Measurements from ENCODE around the gene C10orf143. TPM values are rescaled to one million over a fixed set of nuclear protein-coding genes. Genes with fewer than 3 reads are reported as not detected.
A peak's percentile ranks its signal among the peaks of the same experiment; 100 is the strongest.

C10orf143 gene
- total RNA-seq, 4 donors from 2014 or later = 0.38 to 3.9 (median 3.3) TPM

DNA sequence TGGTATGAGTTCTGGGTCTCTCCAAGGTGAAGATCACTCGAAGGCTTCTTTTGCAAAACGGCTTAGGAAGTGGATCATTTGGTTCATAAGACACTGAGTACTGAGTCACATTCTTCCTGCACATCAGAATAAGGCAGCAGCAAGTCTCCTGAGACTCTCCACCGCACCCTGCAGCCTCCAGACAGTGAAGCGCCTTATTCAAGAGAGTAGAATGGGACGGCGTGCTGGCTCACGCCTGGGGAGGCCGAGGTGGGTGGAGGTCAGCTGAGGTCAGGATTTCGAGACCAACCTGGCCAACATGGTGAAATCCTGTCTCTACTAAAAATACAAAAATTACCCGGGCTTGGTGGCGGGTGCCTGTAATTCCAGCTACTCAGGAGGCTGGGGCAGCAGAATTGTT, 70.3 kb downstream of the C10orf143 start:
- no peak overlapping the region for H3K4me3 ChIP-seq (ENCODE audit: low read depth, poor library complexity, severe bottlenecking)
- intact Hi-C loops (cut with DNase I; ENCODE audit: low total_unique reads) = no loop called here
- TF ChIP-seq, protein P1, sequence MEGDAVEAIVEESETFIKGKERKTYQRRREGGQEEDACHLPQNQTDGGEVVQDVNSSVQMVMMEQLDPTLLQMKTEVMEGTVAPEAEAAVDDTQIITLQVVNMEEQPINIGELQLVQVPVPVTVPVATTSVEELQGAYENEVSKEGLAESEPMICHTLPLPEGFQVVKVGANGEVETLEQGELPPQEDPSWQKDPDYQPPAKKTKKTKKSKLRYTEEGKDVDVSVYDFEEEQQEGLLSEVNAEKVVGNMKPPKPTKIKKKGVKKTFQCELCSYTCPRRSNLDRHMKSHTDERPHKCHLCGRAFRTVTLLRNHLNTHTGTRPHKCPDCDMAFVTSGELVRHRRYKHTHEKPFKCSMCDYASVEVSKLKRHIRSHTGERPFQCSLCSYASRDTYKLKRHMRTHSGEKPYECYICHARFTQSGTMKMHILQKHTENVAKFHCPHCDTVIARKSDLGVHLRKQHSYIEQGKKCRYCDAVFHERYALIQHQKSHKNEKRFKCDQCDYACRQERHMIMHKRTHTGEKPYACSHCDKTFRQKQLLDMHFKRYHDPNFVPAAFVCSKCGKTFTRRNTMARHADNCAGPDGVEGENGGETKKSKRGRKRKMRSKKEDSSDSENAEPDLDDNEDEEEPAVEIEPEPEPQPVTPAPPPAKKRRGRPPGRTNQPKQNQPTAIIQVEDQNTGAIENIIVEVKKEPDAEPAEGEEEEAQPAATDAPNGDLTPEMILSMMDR (IDR thresholded peaks at IDR 0.05) = no peak
- no peak for TF ChIP-seq POLR2A (IDR thresholded peaks at IDR 0.05)
- 91 to 92% methylated on average over 11 of the region's 11 CpGs for WGBS, 2 donors
- DNase-seq (ENCODE audit: low spot score in 2 of 2) = peak in 1 of 2 donors; percentile 31

DNA sequence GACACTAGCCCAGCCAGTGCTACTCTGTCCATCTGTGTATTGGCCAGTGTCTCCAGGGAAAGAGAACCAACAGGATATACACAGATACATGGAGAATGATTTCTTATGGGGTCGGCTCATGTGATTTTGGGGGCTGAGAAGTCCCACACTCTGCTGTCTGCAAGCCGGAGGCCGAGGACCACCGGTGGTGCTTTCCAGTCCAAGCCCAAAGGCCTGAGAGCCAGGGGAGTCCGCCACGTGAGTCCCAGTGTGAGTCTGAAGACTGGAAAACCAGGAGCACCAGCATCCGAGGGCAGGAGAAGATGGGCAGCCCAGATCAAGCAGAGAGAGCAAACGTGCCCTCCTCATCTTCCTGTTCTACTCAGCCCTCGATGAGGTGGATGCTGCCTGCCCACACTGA, 71.5 kb downstream of the C10orf143 start:
- WGBS, 2 donors = 86 to 90% methylated on average over 9 of the region's 9 CpGs
- no peak for TF ChIP-seq POLR2A (IDR thresholded peaks at IDR 0.05)
- TF ChIP-seq, protein P1 (IDR thresholded peaks at IDR 0.05) = no peak
- peak in 1 of 2 donors; percentile 57 for DNase-seq (ENCODE audit: low spot score in 2 of 2)
- intact Hi-C loops (cut with DNase I; ENCODE audit: low total_unique reads) = no loop called here
- no peak overlapping the region for H3K4me3 ChIP-seq (ENCODE audit: low read depth, poor library complexity, severe bottlenecking)

DNA sequence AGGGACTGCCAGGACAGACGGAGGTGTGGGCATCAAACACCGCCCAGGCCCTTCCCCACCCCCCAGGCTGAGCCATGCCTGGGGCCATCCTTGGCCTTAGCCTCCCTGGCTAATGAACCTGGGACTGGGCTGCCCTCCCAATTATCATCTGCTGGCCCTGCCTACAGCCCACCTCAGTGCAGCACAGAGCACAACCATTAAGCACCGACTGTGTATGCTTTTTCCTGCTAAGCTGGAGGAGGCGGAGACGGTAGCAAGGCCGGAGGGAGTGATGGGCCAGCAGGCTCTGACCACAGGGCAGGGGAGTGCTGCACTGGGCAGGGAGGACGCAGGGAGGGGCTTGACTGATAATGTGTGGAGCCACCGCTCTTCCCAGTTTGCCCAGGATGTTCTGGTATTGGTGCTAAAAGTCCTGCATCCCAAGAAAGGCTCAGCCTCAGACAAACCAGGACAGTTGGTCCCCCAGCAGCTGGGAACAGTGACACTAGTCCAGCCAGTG, 72.0 kb downstream of the C10orf143 start:
- H3K4me3 ChIP-seq (ENCODE audit: low read depth, poor library complexity, severe bottlenecking) = no peak overlapping the region
- WGBS, 2 donors = 87 to 88% methylated on average over 8 of the region's 8 CpGs
- TF ChIP-seq, protein P1 (IDR thresholded peaks at IDR 0.05) = no peak
- no peak for TF ChIP-seq POLR2A (IDR thresholded peaks at IDR 0.05)
- DNase-seq (ENCODE audit: low spot score in 2 of 2) = peak in 1 of 2 donors; percentile 62
- intact Hi-C loops (cut with DNase I; ENCODE audit: low total_unique reads) = no loop called here

DNA sequence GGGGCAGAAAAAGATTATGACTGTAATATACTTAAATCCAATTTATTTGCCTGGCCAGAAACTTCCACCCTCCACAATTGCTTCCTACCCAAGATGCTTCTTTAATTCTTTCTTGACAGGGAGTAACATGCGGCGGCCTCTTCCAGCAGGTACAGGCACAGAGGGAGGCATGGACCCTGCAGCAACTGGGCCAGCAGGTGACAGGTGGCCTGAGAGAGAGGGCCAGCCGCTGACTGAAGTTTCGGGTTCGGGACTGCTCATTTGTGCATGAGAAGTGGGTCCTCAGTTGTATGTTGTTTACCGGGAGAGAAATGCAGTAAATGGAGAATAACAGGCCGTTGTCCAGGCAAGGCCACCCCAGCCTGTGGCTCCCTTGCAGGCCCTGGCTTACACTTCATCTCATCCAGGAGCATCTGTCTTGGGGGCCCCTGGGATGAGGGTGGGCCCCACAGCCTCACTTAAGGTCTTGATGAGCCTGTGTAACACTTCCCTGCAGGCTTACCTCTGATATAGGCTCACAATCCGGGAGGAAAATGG, 72.5 kb downstream of the C10orf143 start:
- intact Hi-C loops (cut with DNase I; ENCODE audit: low total_unique reads) = no loop called here
- DNase-seq (ENCODE audit: low spot score in 2 of 2) = peak in 1 of 2 donors; percentile 53
- 83 to 92% methylated on average over 8 of the region's 8 CpGs for WGBS, 2 donors
- no peak overlapping the region for H3K4me3 ChIP-seq (ENCODE audit: low read depth, poor library complexity, severe bottlenecking)
- TF ChIP-seq, protein P1 (IDR thresholded peaks at IDR 0.05) = no peak
- no peak for TF ChIP-seq POLR2A (IDR thresholded peaks at IDR 0.05)

DNA sequence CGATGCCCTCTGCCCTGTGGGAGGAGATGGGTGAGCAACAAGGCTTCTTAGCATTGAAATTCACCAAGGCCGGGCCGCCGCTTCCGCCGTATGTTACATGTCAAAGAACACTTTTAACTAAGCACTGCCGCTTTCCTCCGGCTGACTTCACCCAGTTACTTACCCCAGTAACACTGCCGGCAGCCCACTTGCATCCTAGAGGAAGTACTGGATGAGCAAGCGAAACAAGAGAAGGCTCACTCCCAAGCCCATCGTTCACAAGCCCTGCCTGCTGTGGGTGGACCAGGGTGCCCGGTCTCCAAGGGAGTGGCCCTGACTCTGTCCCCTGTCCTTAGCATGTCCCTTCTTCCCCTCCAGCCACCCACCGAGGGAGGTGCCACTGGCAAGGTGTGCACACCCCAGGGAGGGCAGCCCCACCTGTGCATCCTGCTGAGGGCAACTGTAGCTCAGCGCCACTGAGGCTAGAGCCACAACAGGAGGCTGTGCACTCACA, 73.4 kb downstream of the C10orf143 start:
- no peak overlapping the region for H3K4me3 ChIP-seq (ENCODE audit: low read depth, poor library complexity, severe bottlenecking)
- TF ChIP-seq, protein P1 (IDR thresholded peaks at IDR 0.05) = no peak
- TF ChIP-seq POLR2A (IDR thresholded peaks at IDR 0.05) = no peak
- WGBS, 2 donors = 89 to 91% methylated on average over 14 of the region's 14 CpGs
- intact Hi-C loops (cut with DNase I; ENCODE audit: low total_unique reads) = no loop called here
- DNase-seq (ENCODE audit: low spot score in 2 of 2) = peak in 1 of 2 donors; percentile 79

All from lower leg skin (tissue), 4 donors.